H1 (cell line): ENCODE results near the gene ACP2. TPM values are rescaled to one million over a fixed set of nuclear protein-coding genes. Genes with fewer than 3 reads are reported as not detected.

Experiments
- CTCF ChIA-PET: fragments of 300-600 bp; sonication (Branson Sonifier 250); formaldehyde crosslinking; loops from one replicate; lab custom pipeline; 2021; ENCODE audit not compliant: partially characterized antibody; lab: Charles Lee
- POLR2A ChIA-PET: fragments of 300-600 bp; sonication (Branson Sonifier 250); formaldehyde crosslinking; loops from one replicate; lab custom pipeline; 2021; ENCODE audit warnings: inconsistent platforms; ENCODE audit not compliant: partially characterized antibody; lab: Charles Lee
- DNase-seq, 2 experiments: peaks; one replicate each; pipeline versions ENCODE4 v3.0.0 to v3.0.0-alpha.2; 2010 to 2022; ENCODE audit warnings: low spot score in 2 of 2, low read depth in 1 of 2, mixed read lengths in 1 of 2
- FAIRE-seq: peaks from 2 replicates; lab custom pipeline; 2011; peaks lifted over from hg19 to GRCh38; lab: Jason Lieb, UNC
- H2AFZ ChIP-seq: 2 replicates; pipeline ENCODE4 v1.8.1; 2012; ENCODE audit warnings: low read length, inconsistent platforms
- H2AK5ac ChIP-seq: 2 replicates; pipeline ENCODE4 v1.6.1; 2013; ENCODE audit warnings: low read depth, low read length
- H2BK120ac ChIP-seq: replicated peaks from 2 replicates; pipeline ENCODE3; 2013; ENCODE audit warnings: low read depth, low read length, inconsistent platforms
- H2BK12ac ChIP-seq: 2 replicates; pipeline ENCODE4 v1.6.1; 2013; ENCODE audit warnings: low read depth, low read length
- H2BK15ac ChIP-seq: 2 replicates; pipeline ENCODE4 v1.6.1; 2013; ENCODE audit warnings: low read length
- H2BK20ac ChIP-seq: 2 replicates; pipeline ENCODE4 v1.6.1; 2013; ENCODE audit warnings: low read length
- H2BK5ac ChIP-seq: 2 replicates; pipeline ENCODE4 v1.6.1; 2013; ENCODE audit warnings: low read depth, low read length
- H3K14ac ChIP-seq: 2 replicates; pipeline ENCODE4 v1.6.1; 2013; ENCODE audit warnings: inconsistent platforms; ENCODE audit not compliant: insufficient read length
- H3K18ac ChIP-seq: 2 replicates; pipeline ENCODE4 v1.6.1; 2013; ENCODE audit warnings: low read length; ENCODE audit errors: extremely low read depth
- H3K23ac ChIP-seq: 2 replicates; pipeline ENCODE4 v1.6.1; 2013; ENCODE audit warnings: inconsistent platforms; ENCODE audit not compliant: insufficient read length
- H3K23me2 ChIP-seq: 2 replicates; pipeline ENCODE4 v1.6.1; 2013; ENCODE audit warnings: low read depth, low read length
- H3K27ac ChIP-seq: 2 replicates; pipeline ENCODE4 v1.6.1; 2011; ENCODE audit warnings: low read depth, low read length, inconsistent platforms
- H3K27me3 ChIP-seq, 4 experiments: replicated peaks in 1 of 4; 1 replicate in 1 of 4; 2 replicates in 3 of 4; pipeline versions ENCODE4 v1.6.1 to v1.8.1; 2011 to 2013; ENCODE audit warnings: low read length in 3 of 4, mild to moderate bottlenecking in 3 of 4, inconsistent platforms in 2 of 4, mixed read lengths in 2 of 4, moderate library complexity in 1 of 4; ENCODE audit not compliant: control insufficient read depth in 3 of 4, insufficient read depth in 3 of 4; ENCODE audit errors: extremely low read depth in 1 of 4
- H3K36me3 ChIP-seq, 4 experiments: 2 replicates each; pipeline versions ENCODE4 v1.6.1 to v1.8.1; 2011 to 2013; ENCODE audit warnings: mild to moderate bottlenecking in 4 of 4, low read length in 3 of 4, moderate library complexity in 2 of 4, control low read depth in 1 of 4, inconsistent platforms in 1 of 4; ENCODE audit not compliant: insufficient read depth in 4 of 4, control insufficient read depth in 2 of 4
- H3K4ac ChIP-seq: replicated peaks from 2 replicates; pipeline ENCODE3; 2013; ENCODE audit warnings: low read length, low read depth, mixed read lengths, inconsistent platforms; ENCODE audit not compliant: insufficient read length
- H3K4me1 ChIP-seq, 4 experiments: replicated peaks in 1 of 4; 1 replicate in 1 of 4; 2 replicates in 3 of 4; pipeline versions ENCODE4 v1.6.1 to v1.8.1; 2011 to 2013; ENCODE audit warnings: low read length in 3 of 4, inconsistent platforms in 2 of 4, mixed read lengths in 1 of 4; ENCODE audit not compliant: insufficient read depth in 4 of 4, control insufficient read depth in 3 of 4
- H3K4me2 ChIP-seq, 2 experiments: 2 replicates each; pipeline versions ENCODE4 v1.6.1 to v1.8.1; 2011 to 2013; ENCODE audit warnings: low read depth in 2 of 2, low read length in 2 of 2, control low read depth in 1 of 2, inconsistent platforms in 1 of 2, mild to moderate bottlenecking in 1 of 2; ENCODE audit not compliant: insufficient read depth in 1 of 2
- H3K4me3 ChIP-seq, 4 experiments: fragments of 200-600, 300-600 bp in 1 of 4; sonication (generic), shearing (Covaris generic), sonication (Bioruptor Twin) in 1 of 4; 2 replicates each; pipeline versions ENCODE4 v1.5.1 to v1.8.1; 2011 to 2016; ENCODE audit warnings: low read length in 4 of 4, low read depth in 3 of 4, control low read depth in 2 of 4, inconsistent platforms in 2 of 4, mild to moderate bottlenecking in 2 of 4, mixed read lengths in 1 of 4, moderate library complexity in 1 of 4; ENCODE audit not compliant: insufficient read depth in 2 of 4; ENCODE audit errors: extremely low read depth in 1 of 4
- H3K56ac ChIP-seq: replicated peaks from 2 replicates; pipeline ENCODE3; 2013; ENCODE audit warnings: low read depth, mild to moderate bottlenecking, mixed read lengths, low read length, inconsistent platforms; ENCODE audit not compliant: insufficient read length
- H3K79me1 ChIP-seq: 2 replicates; pipeline ENCODE4 v1.6.1; 2013; ENCODE audit warnings: low read depth, low read length, control low read depth
- H3K79me2 ChIP-seq, 2 experiments: 2 replicates each; pipeline versions ENCODE4 v1.6.1 to v1.8.1; 2012 to 2013; ENCODE audit warnings: low read length in 2 of 2, mild to moderate bottlenecking in 2 of 2, inconsistent platforms in 1 of 2; ENCODE audit not compliant: insufficient read depth in 2 of 2, control insufficient read depth in 1 of 2
- H3K9ac ChIP-seq, 4 experiments: replicated peaks in 1 of 4; 1 replicate in 1 of 4; 2 replicates in 3 of 4; pipeline versions ENCODE4 v1.6.1 to v1.8.1; 2011 to 2013; ENCODE audit warnings: low read depth in 3 of 4, low read length in 3 of 4, control low read depth in 2 of 4, mild to moderate bottlenecking in 2 of 4, moderate library complexity in 2 of 4, inconsistent platforms in 1 of 4; ENCODE audit errors: extremely low read depth in 1 of 4
- H3K9me3 ChIP-seq, 2 experiments: 2 replicates each; pipeline versions ENCODE4 v1.6.1 to v1.8.1; 2012 to 2013; ENCODE audit warnings: mild to moderate bottlenecking in 2 of 2, moderate library complexity in 2 of 2, control low read depth in 1 of 2, inconsistent platforms in 1 of 2, low read depth in 1 of 2, low read length in 1 of 2, mixed read lengths in 1 of 2; ENCODE audit not compliant: insufficient read depth in 2 of 2
- H4K20me1 ChIP-seq, 2 experiments: replicated peaks in 1 of 2; 2 replicates each; pipeline versions ENCODE3 to v1.8.1; 2011 to 2013; ENCODE audit warnings: inconsistent platforms in 2 of 2, low read length in 2 of 2, mild to moderate bottlenecking in 1 of 2; ENCODE audit not compliant: insufficient read depth in 2 of 2, control insufficient read depth in 1 of 2
- H4K5ac ChIP-seq: 2 replicates; pipeline ENCODE4 v1.6.1; 2013; ENCODE audit warnings: low read length, low read depth, mixed read lengths, inconsistent platforms; ENCODE audit not compliant: insufficient read length
- H4K8ac ChIP-seq: 2 replicates; pipeline ENCODE4 v1.8.0; 2013; ENCODE audit warnings: mild to moderate bottlenecking, moderate library complexity, low read length, inconsistent platforms; ENCODE audit not compliant: insufficient read depth; ENCODE audit errors: extremely low read depth
- H4K91ac ChIP-seq: replicated peaks from 2 replicates; pipeline ENCODE3; 2013; ENCODE audit warnings: low read length, mixed read lengths, inconsistent platforms; ENCODE audit not compliant: insufficient read length
- ATF2 ChIP-seq: IDR thresholded peaks from 2 replicates; pipeline ENCODE4 v1.6.1; 2012; ENCODE audit warnings: low read length, inconsistent platforms
- CREB1 ChIP-seq: IDR thresholded peaks from 2 replicates; pipeline ENCODE4 v1.6.1; 2012; ENCODE audit warnings: inconsistent platforms
- PHF8 ChIP-seq: fragments of 200-600 bp; sonication (generic); conservative IDR thresholded peaks from 2 replicates; pipeline ENCODE4 v1.7.1; 2012; ENCODE audit warnings: low read depth, mild to moderate bottlenecking, inconsistent platforms, low read length, moderate library complexity
- WGBS, 2 experiments: shearing (Covaris generic) in 1 of 2; methylation state at CpG; one replicate each; pipeline versions ENCODE4 v1.1.6 to v1.1.7; 2013 to 2015; ENCODE audit warnings: low lambda C conversion rate in 2 of 2, mixed read lengths in 2 of 2, inconsistent platforms in 1 of 2, low coverage in 1 of 2, missing lambda C conversion rate in 1 of 2; ENCODE audit not compliant: insufficient replicate concordance in 2 of 2, insufficient coverage in 1 of 2, insufficient read length in 1 of 2; ENCODE audit errors: extremely low coverage in 1 of 2, missing lambda C conversion rate in 1 of 2; 5-methylcytosine and 5-hydroxymethylcytosine counted together
- polyA plus RNA-seq, 7 experiments: library from polyadenylated mRNA; depleted of rRNA in 3 of 7; stranded (reverse) in 5 of 7; unstranded in 2 of 7; fragments of >200 nt in 5 of 7; fragments of 200-250 nt in 2 of 7; gene quantifications; 1 replicate in 5 of 7; 2 replicates in 1 of 7; 4 replicates in 1 of 7; pipeline versions ENCODE4 v1.2.1 to v1.2.3, GENCODE V29; 2011 to 2013; ENCODE audit warnings: missing spikeins in 2 of 7, mixed read lengths in 2 of 7
- total RNA-seq: library from RNA; stranded (reverse); fragmentation: NEBNext Ultra II Directional; extraction: Animal tissue kit (Norgen Biotek cat#: 25700); gene quantifications from 2 replicates; pipeline ENCODE4 v1.2.1, GENCODE V29; 2021

ACP2 gene
- total and polyA plus RNA-seq, 2 of the 8 experiments (the other 6 are each of a cell fraction or from before 2014, with no cell fraction given) = 17.8 to 19.8 TPM

DNA sequence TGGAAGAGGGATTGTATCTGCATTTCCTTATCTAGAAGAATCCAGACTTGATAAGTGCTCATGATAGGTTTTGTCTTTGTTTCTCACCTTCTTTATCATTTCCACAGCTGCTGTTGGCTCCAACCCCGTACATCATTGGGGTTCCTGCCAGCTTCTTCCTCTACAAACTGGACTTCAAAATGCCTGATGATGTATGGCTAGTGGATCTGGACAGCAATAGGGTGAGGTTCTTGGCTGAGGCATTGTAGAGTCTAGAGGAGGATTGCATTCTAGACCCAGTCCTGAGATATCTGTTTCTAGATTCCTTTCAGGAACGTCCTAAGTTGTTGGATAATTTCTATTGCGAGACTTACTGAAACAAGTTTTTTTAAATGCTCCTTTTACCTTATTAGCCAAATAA, 29.4 kb upstream of the ACP2 start:
- no peak overlapping the region for H4K8ac ChIP-seq
- peaks cover 0 to 3% (median 0%) of the 10 kb centered on the region in 4 experiments; a peak in 1 of 7 replicates for H3K4me1 ChIP-seq
- no peak overlapping the region for H3K4ac ChIP-seq
- DNase-seq (no peak), FAIRE-seq (no peak)
- ChIA-PET CTCF (interaction anchor here (0.6 kb wide), 1 partner anchor 92 kb away, joined by 3 read pairs; no protein-coding TSS in a partner anchor), POLR2A (no interaction called here)
- H3K56ac ChIP-seq = no peak overlapping the region
- no peak overlapping the region for H2BK5ac ChIP-seq
- no peak overlapping the region for H2BK15ac ChIP-seq
- H2BK12ac ChIP-seq = no peak overlapping the region
- H2BK120ac ChIP-seq = no peak overlapping the region
- H2AK5ac ChIP-seq = no peak overlapping the region
- no peak for TF ChIP-seq PHF8
- TF ChIP-seq ATF2 = no peak
- TF ChIP-seq CREB1 = no peak
- TF ChIP-seq, all 59 proteins: peak for 0
- Histone ChIP-seq H4K20me1 (peaks cover 0 to 2% of the 10 kb centered on the region in 2 experiments), H3K4me2 (no peak overlapping the region), H2AFZ (no peak overlapping the region), H3K9ac (no peak overlapping the region), H2BK20ac (no peak overlapping the region), H3K9me3 (no peaks in the 10 kb centered on the region), H3K4me3 (no peak overlapping the region), H3K18ac (no peak overlapping the region), H4K5ac (no peak overlapping the region), H3K14ac (no peak overlapping the region), H3K36me3 (peaks cover 10 to 71% (median 44%) of the 10 kb centered on the region in 4 experiments), H3K79me2 (peaks cover 0 to 21% of the 10 kb centered on the region in 2 experiments; a peak in 2 of 4 replicates), H3K23me2 (no peaks in the 10 kb centered on the region), H3K27ac (no peak overlapping the region), H3K79me1 (peaks cover 3% of the 10 kb centered on the region; the same call in 1 of the 2 replicates), H3K23ac (no peak overlapping the region), H3K27me3 (no peaks in the 10 kb centered on the region; a peak in 1 of 7 replicates), H4K91ac (no peak overlapping the region)
- 92% methylated on average over 3 of the region's 3 CpGs; no CpG with 5 or more reads in 1 of the 2 experiments for WGBS, 2 experiments
